PC-9 (cell line): ENCODE measurements around the gene RNF114. TPM values are rescaled to one million over a fixed set of nuclear protein-coding genes. Genes with fewer than 3 reads are reported as not detected.

Source experiments
- BruUV-seq: library from RNA; stranded (reverse); fragments of 400-500 nt; replicated peaks from 2 replicates; lab custom pipeline; 2021; lab: Mats Ljungman, UMichigan
- CTCF ChIA-PET: fragments of 300-600 bp; sonication (Branson Sonifier 250); formaldehyde crosslinking; loops from one replicate; lab custom pipeline; 2022; ENCODE audit warnings: antibody characterized with exemption; lab: Charles Lee
- POLR2A ChIA-PET: fragments of 300-600 bp; sonication (Branson Sonifier 250); formaldehyde crosslinking; loops from one replicate; lab custom pipeline; 2022; ENCODE audit warnings: antibody characterized with exemption; ENCODE audit not compliant: unreplicated experiment; lab: Charles Lee
- DNase-seq, 2 experiments: peaks; one replicate each; pipeline versions ENCODE4 v3.0.0 to v3.0.0-alpha.2; 2015 to 2022; ENCODE audit warnings: mixed read lengths in 1 of 2
- H2AFZ ChIP-seq: fragments of 200-600 bp; sonication (generic); 2 replicates; pipeline ENCODE4 v1.8.1; 2017; ENCODE audit warnings: antibody characterized with exemption
- H3F3A ChIP-seq: fragments of 200-600 bp; sonication (generic); 2 replicates; pipeline ENCODE4 v1.8.1; 2017; ENCODE audit warnings: antibody characterized with exemption, mild to moderate bottlenecking, low read depth; ENCODE audit not compliant: insufficient read depth
- H3K27ac ChIP-seq: fragments of 200-600 bp; sonication (generic); 2 replicates; pipeline ENCODE4 v1.6.1; 2016; ENCODE audit warnings: mixed run types
- H3K27me3 ChIP-seq: fragments of 200-600 bp; sonication (generic); 2 replicates; pipeline ENCODE4 v1.6.1; 2016; ENCODE audit warnings: low read depth, mixed run types; ENCODE audit not compliant: insufficient read depth
- H3K36me3 ChIP-seq: fragments of 200-600 bp; sonication (generic); 2 replicates; pipeline ENCODE4 v1.6.1; 2016; ENCODE audit warnings: low read depth, mixed run types
- H3K4me1 ChIP-seq: fragments of 200-600 bp; sonication (generic); replicated peaks from 2 replicates; pipeline ENCODE4 v1.6.1; 2016; ENCODE audit warnings: mixed run types; ENCODE audit not compliant: insufficient read depth
- H3K4me2 ChIP-seq: fragments of 200-600 bp; sonication (generic); 2 replicates; pipeline ENCODE4 v1.6.1; 2017; ENCODE audit warnings: mixed run types
- H3K4me3 ChIP-seq: fragments of 200-600 bp; sonication (generic); 2 replicates; pipeline ENCODE4 v1.6.1; 2016; ENCODE audit warnings: mixed run types
- H3K79me2 ChIP-seq: fragments of 200-600 bp; sonication (generic); 2 replicates; pipeline ENCODE4 v1.6.1; 2017; ENCODE audit warnings: low read depth, mixed run types
- H3K9me2 ChIP-seq: fragments of 200-600 bp; sonication (generic); 2 replicates; pipeline ENCODE4 v1.8.1; 2017; ENCODE audit warnings: mild to moderate bottlenecking; ENCODE audit not compliant: insufficient read depth
- H3K9me3 ChIP-seq: fragments of 200-600 bp; sonication (generic); 2 replicates; pipeline ENCODE4 v1.8.1; 2016; ENCODE audit warnings: low read depth; ENCODE audit not compliant: insufficient read depth
- H4K20me1 ChIP-seq: fragments of 200-600 bp; sonication (generic); 2 replicates; pipeline ENCODE4 v1.8.1; 2017; ENCODE audit not compliant: insufficient read depth
- EZH2 ChIP-seq: fragments of 200-600 bp; sonication (generic); IDR thresholded peaks from 2 replicates; pipeline ENCODE4 v1.8.0; 2017; ENCODE audit warnings: antibody characterized with exemption, low read depth
- intact Hi-C: fragments of 100-400 bp; cut with micrococcal nuclease; formaldehyde crosslinking; loops from one replicate; pipeline ENCODE4 v1.10.0; 2022; ENCODE audit not compliant: unreplicated experiment
- total RNA-seq: library from RNA; stranded (reverse); gene quantifications from 2 replicates; pipeline ENCODE4 v1.2.3, GENCODE V29; 2021
- TF ChIP-seq, protein P1 (sequence below): fragments of 200-600 bp; sonication (generic); conservative IDR thresholded peaks from 2 replicates; pipeline ENCODE4 v1.6.1; 2017; ENCODE audit warnings: mixed run types, antibody characterized with exemption, mild to moderate bottlenecking, moderate library complexity

The RNF114 gene
- total RNA-seq, 1 experiment from 2014 or later = 92.5 TPM

DNA sequence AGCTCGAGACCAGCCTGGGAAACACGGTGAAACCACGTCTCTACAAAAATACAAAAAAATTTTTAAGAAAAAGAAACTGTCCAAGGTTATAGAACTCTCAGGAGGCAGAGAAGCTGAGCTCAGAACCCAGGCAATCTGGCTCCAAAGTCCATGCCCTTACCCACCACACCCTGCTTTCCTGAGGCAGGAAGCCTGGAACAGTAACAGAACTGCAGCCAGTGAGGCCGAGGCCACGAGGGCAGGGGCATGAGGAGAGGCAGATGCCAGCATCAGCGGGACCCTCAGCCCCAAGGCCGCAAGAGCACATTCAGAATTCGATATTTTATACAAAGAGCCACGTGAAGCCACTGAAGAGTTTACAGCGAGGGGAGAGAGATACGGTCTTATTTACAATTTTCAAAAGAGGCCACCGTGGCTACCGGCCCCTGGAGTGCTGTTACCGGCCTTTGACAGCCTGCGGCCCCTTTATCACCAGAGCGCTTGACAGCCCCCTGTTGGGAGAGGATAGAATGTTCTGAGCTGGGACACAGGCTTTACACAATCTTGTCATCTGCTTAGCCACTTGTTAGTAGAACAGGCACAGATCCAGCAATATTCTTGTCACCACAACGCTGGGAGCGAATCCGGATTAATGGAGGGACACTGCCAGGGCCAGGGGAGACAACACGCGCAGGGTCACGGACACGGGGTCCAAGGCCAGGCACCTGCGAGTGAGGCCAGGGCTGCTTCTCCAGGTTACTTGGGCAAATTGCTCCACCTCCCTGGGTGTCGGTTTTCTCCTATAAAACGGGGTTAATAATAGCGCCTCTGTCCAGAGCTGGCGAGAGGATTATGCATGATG is 26.5 kb upstream of the RNF114 start:
- peaks cover 51% of the 10 kb centered on the region for H4K20me1 ChIP-seq
- H3K9me3 ChIP-seq = no peaks in the 10 kb centered on the region
- no peaks in the 10 kb centered on the region for H3K9me2 ChIP-seq
- H3F3A ChIP-seq = no peaks in the 10 kb centered on the region; the same call in 1 of the 2 replicates
- TF ChIP-seq, protein P1, sequence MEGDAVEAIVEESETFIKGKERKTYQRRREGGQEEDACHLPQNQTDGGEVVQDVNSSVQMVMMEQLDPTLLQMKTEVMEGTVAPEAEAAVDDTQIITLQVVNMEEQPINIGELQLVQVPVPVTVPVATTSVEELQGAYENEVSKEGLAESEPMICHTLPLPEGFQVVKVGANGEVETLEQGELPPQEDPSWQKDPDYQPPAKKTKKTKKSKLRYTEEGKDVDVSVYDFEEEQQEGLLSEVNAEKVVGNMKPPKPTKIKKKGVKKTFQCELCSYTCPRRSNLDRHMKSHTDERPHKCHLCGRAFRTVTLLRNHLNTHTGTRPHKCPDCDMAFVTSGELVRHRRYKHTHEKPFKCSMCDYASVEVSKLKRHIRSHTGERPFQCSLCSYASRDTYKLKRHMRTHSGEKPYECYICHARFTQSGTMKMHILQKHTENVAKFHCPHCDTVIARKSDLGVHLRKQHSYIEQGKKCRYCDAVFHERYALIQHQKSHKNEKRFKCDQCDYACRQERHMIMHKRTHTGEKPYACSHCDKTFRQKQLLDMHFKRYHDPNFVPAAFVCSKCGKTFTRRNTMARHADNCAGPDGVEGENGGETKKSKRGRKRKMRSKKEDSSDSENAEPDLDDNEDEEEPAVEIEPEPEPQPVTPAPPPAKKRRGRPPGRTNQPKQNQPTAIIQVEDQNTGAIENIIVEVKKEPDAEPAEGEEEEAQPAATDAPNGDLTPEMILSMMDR = no peak; the same call in 1 of the 2 replicates
- peaks cover 55% of the 10 kb centered on the region for H3K79me2 ChIP-seq
- DNase-seq = no peak
- no peak overlapping the region for H2AFZ ChIP-seq
- no TSS peak for BruUV-seq
- H3K27ac ChIP-seq = no peak overlapping the region
- intact Hi-C loops = no loop called here
- peaks cover 16% of the 10 kb centered on the region for H3K4me1 ChIP-seq
- H3K4me2 ChIP-seq = no peak overlapping the region
- POLR2A ChIA-PET = no interaction called here
- CTCF ChIA-PET = no interaction called here
- no peaks in the 10 kb centered on the region for H3K27me3 ChIP-seq
- H3K4me3 ChIP-seq = no peak overlapping the region
- peaks cover 40% of the 10 kb centered on the region for H3K36me3 ChIP-seq

DNA sequence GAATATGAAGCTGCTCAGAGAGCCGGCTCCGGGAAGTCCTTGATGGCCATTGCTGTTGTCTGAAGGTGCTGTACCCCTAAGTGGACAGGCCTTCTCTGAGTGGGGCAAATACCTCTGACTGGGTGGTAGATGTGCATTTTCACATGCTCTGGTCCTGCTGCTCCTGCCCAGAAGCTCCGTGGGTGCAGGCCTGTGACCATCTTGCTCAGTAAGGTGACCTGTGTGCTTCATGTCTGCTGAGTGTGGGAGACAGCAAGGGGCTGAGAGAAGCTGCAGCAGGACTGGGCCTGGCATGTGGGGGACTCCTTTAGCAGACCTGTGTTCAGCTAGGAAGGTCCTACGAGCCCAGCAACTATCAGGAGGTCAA is 25.9 kb upstream of the RNF114 start:
- intact Hi-C loops = no loop called here
- peaks cover 57% of the 10 kb centered on the region for H3K79me2 ChIP-seq
- no peak overlapping the region for H3K4me2 ChIP-seq
- H2AFZ ChIP-seq = no peak overlapping the region
- peaks cover 51% of the 10 kb centered on the region for H4K20me1 ChIP-seq
- TF ChIP-seq, protein P1 = no peak
- TF ChIP-seq EZH2 = no peak
- H3K36me3 ChIP-seq = peaks cover 36% of the 10 kb centered on the region
- ChIA-PET CTCF (interaction anchor here (0.7 kb wide), 1 partner anchor 427 kb away, joined by 3 read pairs; no protein-coding TSS in a partner anchor), POLR2A (no interaction called here)
- no TSS peak for BruUV-seq
- no peaks in the 10 kb centered on the region; the same call in 1 of the 2 replicates for H3F3A ChIP-seq
- H3K4me1 ChIP-seq = peaks cover 16% of the 10 kb centered on the region
- no peak overlapping the region for H3K4me3 ChIP-seq
- no peaks in the 10 kb centered on the region for H3K9me3 ChIP-seq
- no peaks in the 10 kb centered on the region for H3K9me2 ChIP-seq
- H3K27ac ChIP-seq = no peak overlapping the region
- no peaks in the 10 kb centered on the region for H3K27me3 ChIP-seq
- DNase-seq = no peak

DNA sequence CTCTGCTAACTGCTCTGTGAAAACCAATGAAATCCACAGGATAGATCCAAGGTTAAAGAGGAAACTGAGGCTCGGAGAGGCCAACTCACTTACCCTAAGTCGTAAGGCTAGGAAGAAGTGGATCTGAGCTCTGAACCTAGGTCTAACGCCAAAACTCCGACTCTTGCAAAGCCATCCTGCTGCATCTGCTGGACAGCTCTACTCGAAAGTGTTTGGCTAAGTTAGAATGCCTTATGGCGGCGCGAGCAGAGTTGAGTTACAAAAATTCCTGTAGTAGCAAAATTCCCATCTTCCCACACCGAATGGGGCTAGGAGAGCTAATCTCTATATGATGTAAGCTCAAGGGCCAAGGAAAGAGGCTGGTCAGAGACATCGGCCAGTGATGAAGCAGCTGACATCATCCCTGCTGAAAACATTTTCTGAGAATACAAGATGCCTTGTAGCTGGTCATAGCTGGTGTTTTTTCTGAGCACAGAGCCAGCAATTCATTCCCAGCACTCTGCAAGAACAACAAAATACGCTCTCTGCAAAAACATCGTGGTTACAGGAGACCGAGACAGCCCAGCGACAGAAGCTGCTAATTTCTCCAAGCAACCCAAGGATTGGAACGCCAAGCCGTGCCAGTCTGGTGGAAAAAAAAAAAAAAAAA is 22.7 kb upstream of the RNF114 start:
- Histone ChIP-seq H3K27me3 (no peaks in the 10 kb centered on the region), H4K20me1 (peaks cover 45% of the 10 kb centered on the region), H3K4me3 (peak overlapping the region; percentile 90; the same call in 1 of the 2 replicates), H3K36me3 (peaks cover 14% of the 10 kb centered on the region; the same call in 1 of the 2 replicates), H3K9me3 (no peaks in the 10 kb centered on the region), H3K79me2 (peaks cover 57% of the 10 kb centered on the region), H3K4me2 (peak overlapping the region; percentile 86), H2AFZ (no peak overlapping the region), H3K9me2 (no peaks in the 10 kb centered on the region), H3F3A (peaks cover 31% of the 10 kb centered on the region), H3K27ac (no peak overlapping the region), H3K4me1 (peaks cover 32% of the 10 kb centered on the region)
- TF ChIP-seq, protein P1 = no peak
- TF ChIP-seq EZH2 = no peak
- intact Hi-C loops = no loop called here
- DNase-seq = no peak
- TSS peak; percentile 31 for BruUV-seq
- POLR2A ChIA-PET = no interaction called here
- CTCF ChIA-PET = interaction anchor here (0.6 kb wide), 2 partner anchors 12 to 18 kb away, joined by 7 to 9 read pairs; no protein-coding TSS in a partner anchor
